Pons (tissue), 1 donor: ENCODE measurements around the gene RAD52.

ENCODE experiments used
- DNase-seq: peaks from one replicate; pipeline ENCODE4 v3.0.0-alpha.2; 2016; ENCODE audit warnings: low spot score

The RAD52 gene

GRCh38 chr12:913919-914698, 35.4 kb downstream of the RAD52 start:
- DNase-seq, result no peak

DNA sequence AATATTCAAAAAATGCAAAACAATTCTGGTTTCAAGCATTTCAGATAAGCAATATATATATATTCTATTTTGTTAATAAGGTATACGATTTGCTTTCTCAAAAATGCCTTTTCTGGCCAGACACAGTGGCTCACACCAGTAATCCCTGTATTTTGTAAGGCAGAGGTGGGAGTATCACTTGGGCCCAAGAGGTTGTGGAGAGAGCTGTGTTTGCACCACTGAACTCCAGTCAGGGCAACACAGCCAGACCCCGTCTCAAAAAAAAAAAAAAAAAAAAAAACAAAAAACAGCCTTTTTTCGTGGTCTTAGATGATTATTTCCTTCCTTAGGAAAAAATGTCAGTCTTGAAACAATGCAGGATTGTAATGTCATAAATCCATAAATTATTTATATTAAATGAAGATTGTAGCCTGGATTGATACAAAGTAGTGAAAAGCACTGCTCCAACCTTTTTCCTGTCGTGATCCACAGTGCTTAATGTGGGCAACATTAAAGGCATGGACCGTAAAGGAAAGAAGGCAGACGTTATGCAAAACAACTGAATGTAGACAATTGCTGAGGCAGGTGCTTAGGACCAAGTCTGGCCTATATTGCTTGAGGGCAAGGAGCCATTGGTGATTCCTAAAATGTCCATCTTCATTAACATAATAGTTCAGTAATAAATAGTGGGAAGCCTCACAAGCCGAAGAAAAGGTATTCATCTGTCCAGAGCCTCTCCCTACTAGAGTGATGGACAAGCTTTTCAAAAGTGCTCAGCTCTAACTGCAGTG, 36.8 kb downstream of the RAD52 start:
- DNase-seq, result no peak

- DNase-seq, result peak; percentile 38
These were observed 38.2 kb downstream of the RAD52 start for GRCh38 chr12:911191-911826.

GRCh38 chr12:910416-910815, 39.1 kb downstream of the RAD52 start:
- DNase-seq, result no peak

DNA sequence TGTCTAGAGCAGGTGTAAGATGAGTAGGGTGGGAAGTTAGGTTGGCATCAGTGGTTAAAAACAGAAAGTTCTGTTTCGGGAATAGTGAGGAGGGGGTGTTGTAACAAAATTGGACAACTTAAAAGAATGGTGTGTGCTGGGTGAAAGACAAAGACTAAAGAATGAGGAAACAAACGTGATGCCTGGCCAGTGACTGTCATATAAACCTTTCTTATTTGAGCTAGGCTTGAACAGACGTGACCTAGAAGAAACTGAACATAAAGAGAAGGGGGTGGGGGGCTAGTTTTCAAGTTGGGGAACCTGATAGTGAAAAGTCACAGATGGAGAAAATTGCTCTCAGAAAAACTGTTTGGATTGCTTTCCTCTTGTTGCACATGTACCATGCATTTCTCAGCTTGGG, 39.6 kb downstream of the RAD52 start:
- DNase-seq, result no peak

DNA sequence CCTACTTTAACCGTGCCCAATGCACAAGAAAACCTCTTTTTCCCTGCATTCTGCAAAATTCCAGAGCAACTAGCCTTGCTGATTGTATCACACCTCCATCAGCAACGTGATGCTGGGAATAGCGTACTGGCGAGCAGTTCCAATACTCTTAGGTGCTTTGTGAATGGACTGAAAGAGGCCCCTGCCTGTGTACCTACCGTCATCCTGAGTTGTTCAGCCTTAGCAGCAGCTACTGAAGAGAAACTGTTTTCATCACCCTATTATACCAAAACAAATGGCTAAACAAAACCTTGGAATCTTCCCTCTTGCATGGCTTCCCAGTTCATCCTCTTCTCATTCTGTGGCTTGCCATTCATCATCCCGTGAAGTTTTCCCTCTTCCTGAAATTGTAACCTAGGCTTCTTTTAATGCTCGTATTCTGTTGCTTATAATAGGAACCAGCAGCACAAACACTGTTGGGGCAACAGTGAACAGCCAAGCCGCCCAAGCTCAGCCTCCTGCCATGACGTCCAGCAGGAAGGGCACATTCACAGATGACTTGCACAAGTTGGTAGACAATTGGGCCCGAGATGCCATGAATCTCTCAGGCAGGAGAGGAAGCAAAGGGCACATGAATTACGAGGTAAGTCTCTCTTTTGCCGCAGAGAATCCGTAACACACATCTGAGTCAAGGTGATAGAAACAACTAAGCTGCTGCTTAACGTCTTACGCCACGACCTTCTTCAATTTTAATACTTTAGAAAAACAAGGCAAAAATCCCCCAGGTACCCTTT, 41.9 kb downstream of the RAD52 start:
- DNase-seq, result no peak

DNA sequence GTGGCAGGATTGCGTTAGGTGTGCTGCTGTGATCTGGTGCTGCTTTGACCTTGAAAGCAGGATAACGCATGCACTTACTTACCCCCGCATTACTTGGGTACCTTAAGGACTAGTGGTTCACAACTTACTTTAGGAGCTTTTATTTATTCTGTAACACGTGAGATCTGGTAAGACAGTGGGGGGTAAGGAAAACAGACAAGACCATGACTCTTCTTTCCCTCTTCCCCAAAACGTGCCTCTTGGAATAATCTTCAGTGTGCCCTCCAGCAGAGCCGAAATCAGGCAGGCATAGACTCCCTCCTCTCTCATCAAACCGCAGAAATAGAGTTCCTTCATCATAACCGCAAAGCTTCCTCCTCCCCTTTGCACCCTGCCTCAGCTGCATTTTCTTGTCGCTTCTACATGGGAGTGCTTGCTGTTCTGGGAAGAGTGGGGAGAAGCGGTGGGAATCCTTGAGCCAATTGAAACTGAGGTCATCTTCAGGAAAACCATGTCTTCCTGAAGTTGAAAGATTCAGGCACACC, 43.4 kb downstream of the RAD52 start:
- DNase-seq, result no peak

DNA sequence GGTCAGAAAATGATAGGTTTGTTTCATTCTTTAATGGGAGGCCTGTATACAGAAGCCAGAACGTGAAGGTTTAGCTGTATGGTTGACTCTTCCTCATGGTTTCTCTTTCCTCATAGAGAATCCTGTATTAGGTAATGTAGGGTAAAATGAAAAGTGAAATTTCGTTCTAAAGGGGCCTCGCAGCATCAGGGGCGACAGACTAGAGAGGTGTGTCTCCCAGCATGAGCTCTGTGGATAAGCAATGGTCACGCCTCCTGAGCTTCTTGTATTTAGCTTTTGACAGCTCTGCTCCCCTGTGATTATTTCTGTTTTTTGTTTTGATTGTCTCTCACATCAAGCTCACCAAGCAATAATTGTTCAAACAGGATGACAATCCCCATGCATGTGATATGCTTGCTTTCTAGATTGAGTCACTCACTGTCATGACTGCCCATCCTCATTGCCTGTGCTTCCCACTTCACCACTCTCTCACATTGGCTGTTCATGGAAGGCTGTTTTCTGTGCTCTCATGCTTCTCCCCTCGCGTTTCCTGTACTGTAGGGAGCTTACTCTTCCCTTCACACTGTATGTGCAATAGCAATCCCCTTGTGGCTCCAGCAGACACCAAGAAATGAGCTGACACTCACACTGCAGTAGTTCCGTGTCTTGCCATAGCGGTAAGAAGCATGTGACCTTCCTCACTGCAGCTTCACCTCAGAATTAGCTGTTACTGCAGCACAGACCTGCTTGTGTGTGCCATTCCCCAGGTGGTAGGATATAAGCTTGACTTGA, 44.0 kb downstream of the RAD52 start:
- peak; percentile 21 for DNase-seq

GRCh38 chr12:904010-904414, 45.5 kb downstream of the RAD52 start:
- no peak for DNase-seq

DNA sequence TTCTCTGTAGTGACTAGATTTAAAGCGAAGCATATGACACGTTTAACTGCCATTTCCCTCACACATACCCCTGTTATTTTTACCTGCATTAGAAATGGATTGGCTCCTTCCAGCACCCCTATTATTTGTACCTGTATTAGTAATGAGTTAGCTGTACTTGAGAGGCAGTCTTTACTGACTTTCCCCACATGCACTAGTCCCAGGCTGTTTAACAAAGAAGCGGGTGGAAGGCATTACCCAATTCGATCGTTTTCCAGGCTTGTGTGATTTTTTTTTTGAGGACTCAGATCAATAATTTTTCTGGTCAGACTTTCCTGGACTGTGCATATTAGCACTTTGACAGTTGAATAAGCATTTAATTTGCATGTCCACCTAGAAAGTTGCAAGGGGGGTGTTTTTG, 46.4 kb downstream of the RAD52 start:
- no peak for DNase-seq

- no peak for DNase-seq
These were observed 46.9 kb downstream of the RAD52 start for GRCh38 chr12:902581-902980.

DNA sequence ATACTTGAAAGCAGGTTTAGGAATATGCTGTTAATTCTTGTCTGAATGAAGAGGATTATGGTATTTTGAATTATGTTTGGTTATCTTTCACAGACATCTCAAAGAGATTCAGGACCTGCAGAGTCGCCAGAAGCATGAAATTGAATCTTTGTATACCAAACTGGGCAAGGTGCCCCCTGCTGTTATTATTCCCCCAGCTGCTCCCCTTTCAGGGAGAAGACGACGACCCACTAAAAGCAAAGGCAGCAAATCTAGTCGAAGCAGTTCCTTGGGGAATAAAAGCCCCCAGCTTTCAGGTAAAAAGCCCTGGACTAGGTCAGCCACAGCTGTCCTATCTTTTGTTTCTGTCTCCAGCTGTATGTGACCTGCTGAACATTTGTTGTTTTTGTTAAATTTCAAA, 52.1 kb downstream of the RAD52 start:
- no peak for DNase-seq

- DNase-seq, result no peak
These were observed 53.5 kb downstream of the RAD52 start for GRCh38 chr12:896031-896430.

GRCh38 chr12:894226-894625, 55.3 kb downstream of the RAD52 start:
- DNase-seq, result no peak

- no peak for DNase-seq
These were observed 63.3 kb downstream of the RAD52 start for GRCh38 chr12:886206-886605.

- DNase-seq, result no peak
These were observed 63.8 kb downstream of the RAD52 start for GRCh38 chr12:885701-886100.

DNA sequence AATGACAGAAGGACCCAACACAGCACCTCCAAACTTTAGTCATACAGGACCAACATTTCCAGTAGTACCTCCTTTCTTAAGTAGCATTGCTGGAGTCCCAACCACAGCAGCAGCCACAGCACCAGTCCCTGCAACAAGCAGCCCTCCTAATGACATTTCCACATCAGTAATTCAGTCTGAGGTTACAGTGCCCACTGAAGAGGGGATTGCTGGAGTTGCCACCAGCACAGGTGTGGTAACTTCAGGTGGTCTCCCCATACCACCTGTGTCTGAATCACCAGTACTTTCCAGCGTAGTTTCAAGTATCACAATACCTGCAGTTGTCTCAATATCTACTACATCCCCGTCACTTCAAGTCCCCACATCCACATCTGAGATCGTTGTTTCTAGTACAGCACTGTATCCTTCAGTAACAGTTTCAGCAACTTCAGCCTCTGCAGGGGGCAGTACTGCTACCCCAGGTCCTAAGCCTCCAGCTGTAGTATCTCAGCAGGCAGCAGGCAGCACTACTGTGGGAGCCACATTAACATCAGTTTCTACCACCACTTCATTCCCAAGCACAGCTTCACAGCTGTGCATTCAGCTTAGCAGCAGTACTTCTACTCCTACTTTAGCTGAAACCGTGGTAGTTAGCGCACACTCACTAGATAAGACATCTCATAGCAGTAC, 64.6 kb downstream of the RAD52 start:
- no peak for DNase-seq

GRCh38 chr12:880656-881055, 68.8 kb downstream of the RAD52 start:
- DNase-seq, result no peak

- DNase-seq, result no peak
These were observed 69.9 kb downstream of the RAD52 start for GRCh38 chr12:879641-880040.

GRCh38 chr12:873954-874353, 75.5 kb downstream of the RAD52 start:
- no peak for DNase-seq

- no peak for DNase-seq
These were observed 79.1 kb downstream of the RAD52 start for GRCh38 chr12:870378-870777.
